ENCODE results near the gene PEX11G.

GRCh38 chr19:7450243-7451223 lies 38.3 kb downstream of the PEX11G start:
- TF ChIP-seq CTCF (conservative IDR thresholded peaks at IDR 0.05; ENCODE audit: low read length) (no peak), EZH2phosphoT487 (IDR thresholded peaks at IDR 0.05; ENCODE audit: borderline replicate concordance) (no peak)
